ENCODE data around the gene EPHB6. TPM values are rescaled to one million over a fixed set of nuclear protein-coding genes. Genes with fewer than 3 reads are reported as not detected.

Gene EPHB6
- total and polyA plus RNA-seq, 10 of the 15 experiments (the other 5 are each of a cell fraction or from before 2014, with no cell fraction given) = 0.06 to 1.3 (median 0.37) TPM; not detected in 2

DNA sequence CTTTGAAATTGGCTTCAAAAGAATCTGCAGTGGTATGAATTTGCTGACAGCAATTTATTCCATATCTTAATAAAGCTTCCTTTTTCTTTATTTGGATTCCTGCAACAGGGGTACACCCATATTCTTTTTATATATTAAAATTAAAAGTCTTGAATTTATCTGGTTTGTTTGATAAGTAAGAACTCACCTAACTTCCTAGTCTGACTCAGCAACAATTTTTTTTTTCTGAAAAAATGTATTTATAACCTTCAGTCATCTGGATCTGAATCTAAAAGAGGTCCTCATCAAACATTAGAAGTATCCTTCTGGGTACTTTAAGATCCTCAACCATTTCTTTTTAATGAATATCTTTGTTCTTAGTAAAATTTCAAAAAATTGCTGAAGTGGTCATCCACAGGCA lies 4.5 kb downstream of the EPHB6 start:
- no TSS peak for BruUV-seq (replicated peaks)
- Histone ChIP-seq H3K4me3 (no peak overlapping the region), H3K4me2 (ENCODE audit: control insufficient read depth, insufficient read depth) (no peak overlapping the region), H3K79me2 (ENCODE audit: control insufficient read depth, insufficient read depth, low read length) (no peaks in the 10 kb centered on the region), H4K20me1 (ENCODE audit: control insufficient read depth, insufficient read depth) (no peaks in the 10 kb centered on the region), H3K36me3 (ENCODE audit: control insufficient read depth in 2 of 2, insufficient read depth in 2 of 2, low read length in 1 of 2) (no peaks in the 10 kb centered on the region), H3K9ac (ENCODE audit: control insufficient read depth, insufficient read depth, low read length) (no peak overlapping the region), H3K4me1 (ENCODE audit: control insufficient read depth, insufficient read depth, low read length) (no peaks in the 10 kb centered on the region), H3K27me3 (replicated peaks in 1 of 2; ENCODE audit: control insufficient read depth in 2 of 2, insufficient read depth in 2 of 2, low read length in 1 of 2) (peaks cover 0 to 9% of the 10 kb centered on the region in 2 experiments; a peak in 3 of 4 replicates), H3K9me3 (replicated peaks; ENCODE audit: control insufficient read depth, insufficient read depth, low read length) (no peaks in the 10 kb centered on the region), H2AFZ (ENCODE audit: control insufficient read depth, low read depth, low read length) (no peak overlapping the region), H3K27ac (ENCODE audit: control insufficient read depth, insufficient read depth) (no peak overlapping the region)
- intact Hi-C loops (cut with micrococcal nuclease; ENCODE audit: unreplicated experiment) (no loop called here), in situ Hi-C loops (cut with MboI) (no loop called here)
- POLR2A ChIA-PET = no interaction called here
- TF ChIP-seq CBX5 (IDR thresholded peaks at IDR 0.05; ENCODE audit: low read depth) (no peak), BHLHE40 (IDR thresholded peaks at IDR 0.05; ENCODE audit: borderline replicate concordance in 1 of 2, low read depth in 2 of 2, low read length in 1 of 2) (no peak), ZZZ3 (IDR thresholded peaks at IDR 0.05; ENCODE audit: control insufficient read depth, insufficient read length, low read depth) (no peak), LARP7 (IDR thresholded peaks at IDR 0.05) (no peak), CREB1 (IDR thresholded peaks at IDR 0.05; ENCODE audit: low read depth) (no peak), SP1 (IDR thresholded peaks at IDR 0.05; ENCODE audit: low read depth, low read length) (no peak), MTA3 (IDR thresholded peaks at IDR 0.05; ENCODE audit: borderline replicate concordance, low read length) (no peak), PAX5 (IDR thresholded peaks at IDR 0.05; ENCODE audit: borderline replicate concordance, low read depth, low read length) (no peak), SIX5 (IDR thresholded peaks at IDR 0.05; ENCODE audit: low read depth, low read length, severe bottlenecking) (no peak), JUNB (IDR thresholded peaks at IDR 0.05) (no peak), RELA (IDR thresholded peaks at IDR 0.05; ENCODE audit: borderline replicate concordance, partially characterized antibody) (no peak)
- TF ChIP-seq, protein P1, sequence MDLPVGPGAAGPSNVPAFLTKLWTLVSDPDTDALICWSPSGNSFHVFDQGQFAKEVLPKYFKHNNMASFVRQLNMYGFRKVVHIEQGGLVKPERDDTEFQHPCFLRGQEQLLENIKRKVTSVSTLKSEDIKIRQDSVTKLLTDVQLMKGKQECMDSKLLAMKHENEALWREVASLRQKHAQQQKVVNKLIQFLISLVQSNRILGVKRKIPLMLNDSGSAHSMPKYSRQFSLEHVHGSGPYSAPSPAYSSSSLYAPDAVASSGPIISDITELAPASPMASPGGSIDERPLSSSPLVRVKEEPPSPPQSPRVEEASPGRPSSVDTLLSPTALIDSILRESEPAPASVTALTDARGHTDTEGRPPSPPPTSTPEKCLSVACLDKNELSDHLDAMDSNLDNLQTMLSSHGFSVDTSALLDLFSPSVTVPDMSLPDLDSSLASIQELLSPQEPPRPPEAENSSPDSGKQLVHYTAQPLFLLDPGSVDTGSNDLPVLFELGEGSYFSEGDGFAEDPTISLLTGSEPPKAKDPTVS (IDR thresholded peaks at IDR 0.05; ENCODE audit: low read depth, low read length) = no peak
- TF ChIP-seq, protein P2, sequence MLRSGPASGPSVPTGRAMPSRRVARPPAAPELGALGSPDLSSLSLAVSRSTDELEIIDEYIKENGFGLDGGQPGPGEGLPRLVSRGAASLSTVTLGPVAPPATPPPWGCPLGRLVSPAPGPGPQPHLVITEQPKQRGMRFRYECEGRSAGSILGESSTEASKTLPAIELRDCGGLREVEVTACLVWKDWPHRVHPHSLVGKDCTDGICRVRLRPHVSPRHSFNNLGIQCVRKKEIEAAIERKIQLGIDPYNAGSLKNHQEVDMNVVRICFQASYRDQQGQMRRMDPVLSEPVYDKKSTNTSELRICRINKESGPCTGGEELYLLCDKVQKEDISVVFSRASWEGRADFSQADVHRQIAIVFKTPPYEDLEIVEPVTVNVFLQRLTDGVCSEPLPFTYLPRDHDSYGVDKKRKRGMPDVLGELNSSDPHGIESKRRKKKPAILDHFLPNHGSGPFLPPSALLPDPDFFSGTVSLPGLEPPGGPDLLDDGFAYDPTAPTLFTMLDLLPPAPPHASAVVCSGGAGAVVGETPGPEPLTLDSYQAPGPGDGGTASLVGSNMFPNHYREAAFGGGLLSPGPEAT (IDR thresholded peaks at IDR 0.05; ENCODE audit: low read depth) = no peak
- ATAC-seq (no peak), DNase-seq (ENCODE audit: low read depth, low spot score) (no peak), FAIRE-seq (no peak)
- SMC1A ChIA-PET (ENCODE audit: uncharacterized antibody, unreplicated experiment) = interaction anchor here (1.1 kb wide), 1 partner anchor 49 kb away, joined by 5 read pairs; no protein-coding TSS in a partner anchor
- CTCF ChIA-PET = interaction anchor here (0.8 to 4.0 kb wide), 4 partner anchors 14 to 272 kb away, joined by 3 to 20 read pairs (median 6); no protein-coding TSS in a partner anchor
- RAD21 ChIA-PET (ENCODE audit: unreplicated experiment) = no interaction called here
